Neuronal stem cell (in vitro differentiated cells): Measurements from ENCODE around the gene UNC80.

Experiments used
- DNase-seq: peaks from one replicate; pipeline ENCODE4 v3.0.0-alpha.2; 2013; ENCODE audit warnings: low spot score
- H2AFZ ChIP-seq: one replicate; pipeline ENCODE4 v1.6.1; 2013; ENCODE audit warnings: mild to moderate bottlenecking, low read length, inconsistent platforms
- H2AK5ac ChIP-seq: 2 replicates; pipeline ENCODE4 v1.6.1; 2013; ENCODE audit warnings: low read depth, mild to moderate bottlenecking, inconsistent platforms, low read length, moderate library complexity, mixed read lengths
- H2BK120ac ChIP-seq: 2 replicates; pipeline ENCODE4 v1.6.1; 2013; ENCODE audit warnings: low read depth, mild to moderate bottlenecking, inconsistent platforms, low read length, moderate library complexity, mixed read lengths
- H2BK12ac ChIP-seq: one replicate; pipeline ENCODE4 v1.6.1; 2013; ENCODE audit warnings: low read length, inconsistent platforms
- H2BK15ac ChIP-seq: 2 replicates; pipeline ENCODE4 v1.6.1; 2013; ENCODE audit warnings: mild to moderate bottlenecking, low read length, inconsistent platforms, mixed read lengths
- H2BK5ac ChIP-seq: one replicate; pipeline ENCODE4 v1.6.1; 2013; ENCODE audit warnings: inconsistent platforms, mild to moderate bottlenecking, low read length, moderate library complexity
- H3K14ac ChIP-seq: one replicate; pipeline ENCODE4 v1.6.1; 2013; ENCODE audit warnings: low read length, inconsistent platforms
- H3K18ac ChIP-seq: 2 replicates; pipeline ENCODE4 v1.6.1; 2013; ENCODE audit warnings: low read length, inconsistent platforms
- H3K23ac ChIP-seq: 2 replicates; pipeline ENCODE4 v1.6.1; 2013; ENCODE audit warnings: low read depth, mild to moderate bottlenecking, mixed read lengths, low read length, inconsistent platforms; ENCODE audit not compliant: poor library complexity
- H3K27ac ChIP-seq: replicated peaks from 3 replicates; pipeline ENCODE4 v1.5.1; 2013; ENCODE audit warnings: low read length, inconsistent platforms
- H3K27me3 ChIP-seq, 3 experiments: 2 replicates each; pipeline ENCODE4 v1.6.1; 2013; ENCODE audit warnings: low read length in 3 of 3, mild to moderate bottlenecking in 2 of 3, inconsistent platforms in 1 of 3, low read depth in 1 of 3, mixed read lengths in 1 of 3, moderate library complexity in 1 of 3; ENCODE audit not compliant: control insufficient read depth in 3 of 3, insufficient read depth in 3 of 3
- H3K36me3 ChIP-seq, 2 donors: replicated peaks in 1 of 2; 2 replicates each; pipeline ENCODE4 v1.6.1; 2013; ENCODE audit warnings: low read length in 2 of 2; ENCODE audit not compliant: control insufficient read depth in 2 of 2, insufficient read depth in 2 of 2
- H3K4ac ChIP-seq: 2 replicates; pipeline ENCODE4 v1.6.1; 2013; ENCODE audit warnings: inconsistent platforms, mild to moderate bottlenecking, low read length, moderate library complexity
- H3K4me1 ChIP-seq, 2 donors: 1 replicate in 1 of 2; 2 replicates in 1 of 2; pipeline ENCODE4 v1.6.1; 2013; ENCODE audit warnings: low read length in 2 of 2, low read depth in 1 of 2; ENCODE audit not compliant: control insufficient read depth in 2 of 2, insufficient read depth in 1 of 2
- H3K4me2 ChIP-seq: one replicate; pipeline ENCODE4 v1.6.1; 2013; ENCODE audit warnings: mild to moderate bottlenecking, low read length, inconsistent platforms; ENCODE audit not compliant: insufficient read depth, poor library complexity, severe bottlenecking
- H3K4me3 ChIP-seq, 2 donors: 2 replicates each; pipeline ENCODE4 v1.5.1; 2013; ENCODE audit warnings: low read length in 2 of 2, mild to moderate bottlenecking in 2 of 2, inconsistent platforms in 1 of 2, moderate library complexity in 1 of 2
- H3K79me1 ChIP-seq: one replicate; pipeline ENCODE4 v1.6.1; 2013; ENCODE audit warnings: low read depth, mild to moderate bottlenecking, inconsistent platforms, low read length, moderate library complexity
- H3K9ac ChIP-seq: one replicate; pipeline ENCODE4 v1.6.1; 2013; ENCODE audit warnings: mild to moderate bottlenecking, low read depth, low read length, inconsistent platforms; ENCODE audit not compliant: poor library complexity
- H3K9me3 ChIP-seq, 2 donors: replicated peaks in 1 of 2; 2 replicates each; pipeline versions ENCODE3 to v1.6.1; 2013; ENCODE audit warnings: low read length in 2 of 2, mild to moderate bottlenecking in 2 of 2, inconsistent platforms in 1 of 2, low read depth in 1 of 2, mixed read lengths in 1 of 2, moderate library complexity in 1 of 2; ENCODE audit not compliant: control insufficient read depth in 2 of 2, insufficient read depth in 1 of 2
- H4K8ac ChIP-seq: one replicate; pipeline ENCODE4 v1.6.1; 2013; ENCODE audit warnings: low read depth, mild to moderate bottlenecking, inconsistent platforms, low read length, moderate library complexity
- H4K91ac ChIP-seq: one replicate; pipeline ENCODE4 v1.6.1; 2013; ENCODE audit warnings: low read length, low read depth, mild to moderate bottlenecking, inconsistent platforms; ENCODE audit not compliant: poor library complexity
- WGBS, 2 donors: extraction: QIAGEN DNeasy Blood & Tissue Kit; methylation state at CpG; one replicate each; pipeline ENCODE4 v1.1.7; 2013; ENCODE audit warnings: missing lambda C conversion rate in 2 of 2, mixed read lengths in 1 of 2; ENCODE audit not compliant: insufficient read length in 2 of 2, insufficient replicate concordance in 1 of 2; ENCODE audit errors: extremely low coverage in 2 of 2; 5-methylcytosine and 5-hydroxymethylcytosine counted together

Gene UNC80

DNA sequence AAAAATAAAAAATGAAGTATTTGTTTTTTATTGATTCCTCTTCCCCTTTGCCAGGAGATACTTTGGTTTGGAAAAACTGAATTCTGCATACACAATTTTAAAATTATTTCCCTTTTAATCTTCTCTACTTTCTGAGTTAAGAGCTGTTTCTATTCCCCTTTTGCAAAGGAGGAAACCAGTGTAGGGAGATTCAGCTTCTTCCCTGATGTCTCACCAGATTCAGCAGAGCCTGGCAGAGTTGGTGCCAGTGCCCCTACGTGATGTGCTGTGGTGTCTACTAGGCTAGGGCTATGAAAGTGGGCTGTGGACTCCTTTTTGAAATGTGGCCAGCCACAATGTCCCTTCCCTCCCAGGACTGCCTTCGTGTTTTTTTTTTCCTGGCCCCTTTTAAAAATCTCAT, 233.2 kb downstream of the UNC80 start:
- H4K91ac ChIP-seq, result no peak overlapping the region
- no peak overlapping the region for H2BK15ac ChIP-seq
- H3K14ac ChIP-seq, result no peak overlapping the region
- H3K9ac ChIP-seq, result no peak overlapping the region
- H2BK5ac ChIP-seq, result no peak overlapping the region
- H3K36me3 ChIP-seq, result peaks cover 0 to 64% of the 10 kb centered on the region in 2 donors
- no peak overlapping the region for H3K23ac ChIP-seq
- no peak overlapping the region for H4K8ac ChIP-seq
- no peak overlapping the region for H2AFZ ChIP-seq
- H3K18ac ChIP-seq, result no peak overlapping the region
- H3K9me3 ChIP-seq, result no peaks in the 10 kb centered on the region
- no peak overlapping the region for H2BK120ac ChIP-seq
- peaks cover 2 to 17% of the 10 kb centered on the region in 2 donors for H3K4me1 ChIP-seq
- WGBS, 2 donors, result no CpG with 5 or more reads among the region's 2 CpGs
- no peak overlapping the region for H3K27ac ChIP-seq
- no peak overlapping the region for H2BK12ac ChIP-seq
- peaks cover 7% of the 10 kb centered on the region for H3K79me1 ChIP-seq
- H3K4ac ChIP-seq, result no peak overlapping the region
- H3K4me2 ChIP-seq, result no peak overlapping the region
- no peak overlapping the region for H3K4me3 ChIP-seq
- no peak for DNase-seq
- H2AK5ac ChIP-seq, result no peak overlapping the region
- H3K27me3 ChIP-seq, result no peaks in the 10 kb centered on the region

DNA sequence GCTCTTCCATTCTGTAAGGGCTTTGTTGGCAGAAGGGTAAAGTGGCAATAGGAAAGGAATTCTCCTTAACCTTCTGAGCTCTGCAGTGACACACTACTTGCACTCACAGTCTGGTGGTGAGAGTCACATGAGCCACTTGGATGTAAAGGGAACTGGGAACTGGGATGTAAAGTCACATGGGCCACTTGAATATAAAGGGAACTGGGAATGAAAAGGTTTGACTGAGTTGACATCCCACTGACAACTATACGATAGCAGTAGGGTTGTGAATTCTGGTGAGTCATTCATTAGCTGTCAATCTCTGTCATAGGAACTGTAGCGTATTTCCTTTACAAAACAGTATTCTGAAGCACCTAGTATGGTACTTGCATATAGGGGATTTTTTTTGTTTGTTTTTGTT, 236.3 kb downstream of the UNC80 start:
- Histone ChIP-seq H4K91ac (no peak overlapping the region), H2AK5ac (no peak overlapping the region), H3K79me1 (peaks cover 3% of the 10 kb centered on the region), H2BK5ac (no peak overlapping the region), H3K14ac (no peak overlapping the region), H2AFZ (no peak overlapping the region), H3K4me1 (peaks cover 2 to 12% of the 10 kb centered on the region in 2 donors), H2BK12ac (no peak overlapping the region), H3K4me2 (no peak overlapping the region), H3K4ac (no peak overlapping the region), H3K9ac (no peak overlapping the region), H3K23ac (no peak overlapping the region), H3K4me3 (no peak overlapping the region), H3K9me3 (no peaks in the 10 kb centered on the region), H2BK120ac (no peak overlapping the region), H3K36me3 (peaks cover 0 to 94% of the 10 kb centered on the region in 2 donors), H3K18ac (no peak overlapping the region), H2BK15ac (no peak overlapping the region), H3K27me3 (no peaks in the 10 kb centered on the region), H3K27ac (no peak overlapping the region), H4K8ac (no peak overlapping the region)
- DNase-seq, result no peak
- WGBS, 2 donors, result no CpG with 5 or more reads among the region's 2 CpGs

DNA sequence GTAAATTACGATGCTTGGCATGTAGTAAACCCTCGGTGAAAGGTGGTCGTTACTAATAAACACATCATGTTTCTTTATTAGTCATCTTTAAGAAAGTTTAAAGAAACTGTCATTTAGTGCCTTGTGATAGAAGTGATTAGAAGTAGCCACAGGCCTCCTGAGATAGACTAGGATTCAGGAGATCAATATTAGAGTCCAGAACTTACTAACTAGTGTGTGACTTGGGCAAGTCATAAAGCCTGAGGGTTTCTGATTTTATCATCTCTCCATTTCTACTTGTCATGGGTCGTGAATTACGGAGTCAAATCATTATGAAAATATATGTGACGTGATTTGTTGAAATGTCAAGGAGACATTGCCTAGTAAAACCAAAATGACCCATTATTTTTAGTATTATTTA, 237.5 kb downstream of the UNC80 start:
- Histone ChIP-seq H2AK5ac (no peak overlapping the region), H3K18ac (no peak overlapping the region), H2AFZ (no peak overlapping the region), H3K4me1 (peaks cover 2 to 4% of the 10 kb centered on the region in 2 donors), H3K79me1 (peaks cover 3% of the 10 kb centered on the region), H2BK15ac (no peak overlapping the region), H3K4me3 (no peak overlapping the region), H2BK12ac (no peak overlapping the region), H3K27me3 (no peaks in the 10 kb centered on the region), H2BK5ac (no peak overlapping the region), H2BK120ac (no peak overlapping the region), H3K4me2 (no peak overlapping the region), H3K9me3 (no peaks in the 10 kb centered on the region), H3K4ac (no peak overlapping the region), H4K8ac (no peak overlapping the region), H3K9ac (no peak overlapping the region), H3K27ac (no peak overlapping the region), H3K14ac (no peak overlapping the region), H4K91ac (no peak overlapping the region), H3K23ac (no peak overlapping the region), H3K36me3 (peaks cover 2 to 98% of the 10 kb centered on the region in 2 donors)
- no CpG with 5 or more reads among the region's 6 CpGs for WGBS, 2 donors
- DNase-seq, result no peak

DNA sequence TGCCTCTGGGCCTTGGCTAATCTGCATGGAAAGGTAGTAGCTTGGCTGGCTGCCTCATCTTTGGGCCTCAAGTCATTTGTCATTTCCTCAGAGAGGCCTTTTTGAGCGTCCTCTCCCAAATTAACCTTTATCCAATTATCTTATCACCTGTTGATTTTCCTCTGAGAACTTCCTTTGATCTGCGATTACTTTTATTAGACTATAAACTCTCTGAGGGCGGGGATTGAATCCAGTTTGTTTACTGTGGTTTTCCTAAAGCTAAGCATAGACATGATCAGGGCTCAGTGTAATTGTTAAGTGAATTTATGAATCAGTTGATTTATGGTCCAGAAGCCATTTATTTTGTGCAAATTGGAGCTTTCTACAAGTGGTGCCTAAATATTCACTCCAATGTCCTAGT, 238.3 kb downstream of the UNC80 start:
- WGBS, 2 donors, result no CpG with 5 or more reads among the region's 3 CpGs
- Histone ChIP-seq H3K4ac (no peak overlapping the region), H3K9me3 (no peaks in the 10 kb centered on the region), H3K4me1 (no peaks in the 10 kb centered on the region), H3K27ac (no peak overlapping the region), H2BK12ac (no peak overlapping the region), H2BK120ac (no peak overlapping the region), H2BK5ac (no peak overlapping the region), H3K18ac (no peak overlapping the region), H3K79me1 (peaks cover 1% of the 10 kb centered on the region), H3K14ac (no peak overlapping the region), H2BK15ac (no peak overlapping the region), H2AK5ac (no peak overlapping the region), H4K8ac (no peak overlapping the region), H4K91ac (no peak overlapping the region), H3K23ac (no peak overlapping the region), H3K9ac (no peak overlapping the region), H3K4me2 (no peak overlapping the region), H2AFZ (no peak overlapping the region), H3K4me3 (no peak overlapping the region), H3K36me3 (peaks cover 3 to 98% of the 10 kb centered on the region in 2 donors), H3K27me3 (no peaks in the 10 kb centered on the region)
- no peak for DNase-seq
